ENCODE data around the gene SUPT7L.

SUPT7L gene

DNA sequence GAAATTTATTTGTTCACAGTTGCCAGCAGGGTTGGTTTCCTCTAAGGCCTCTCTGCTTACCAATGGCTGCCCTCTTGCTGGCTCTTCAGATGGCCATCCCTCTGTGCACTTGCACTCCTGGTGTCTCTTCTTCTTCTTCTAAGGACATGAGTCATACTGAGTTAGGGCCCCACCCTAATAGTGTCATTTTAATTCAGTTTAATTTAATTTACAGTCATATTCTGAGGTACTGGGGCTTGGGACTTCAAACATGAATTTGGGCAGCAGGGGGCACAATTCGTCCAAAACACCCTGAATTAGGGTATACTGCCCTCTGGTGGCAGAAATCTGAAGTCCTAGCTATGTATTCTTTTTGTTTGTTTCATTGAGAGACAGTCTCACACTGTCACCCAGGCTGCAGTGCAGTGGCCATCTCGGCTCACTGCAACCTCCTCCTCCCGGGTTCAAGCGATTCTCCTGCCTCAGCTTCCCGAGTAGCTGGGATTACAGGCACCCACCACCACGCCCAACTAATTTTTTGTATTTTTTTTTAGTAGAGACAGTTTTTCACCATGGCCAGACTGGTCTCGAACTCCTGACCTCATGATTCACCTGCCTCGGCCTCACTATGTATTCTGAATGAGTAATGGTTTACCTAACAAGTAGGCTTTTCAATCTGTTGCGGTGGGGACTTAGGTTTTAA is 20.1 kb upstream of the SUPT7L start:
- no peak overlapping the region for H3K4me3 ChIP-seq (ENCODE audit: low read depth, low read length)
- POLR2A ChIA-PET = interaction anchor here (1.0 to 1.4 kb wide), 4 partner anchors 9 to 302 kb away, joined by 3 to 4 read pairs (median 3); partner anchors contain the start of genes CCDC121, GPN1 and ZNF513
- peaks cover 66 to 80% of the 10 kb centered on the region in 2 experiments for H3K36me3 ChIP-seq (ENCODE audit: control insufficient read depth in 2 of 2, insufficient read depth in 1 of 2, low read length in 2 of 2)
- H3K27ac ChIP-seq (ENCODE audit: extremely low read depth, low read depth, low read length) = no peak overlapping the region
- H3K4me1 ChIP-seq (ENCODE audit: control insufficient read depth, insufficient read depth, low read length) = no peaks in the 10 kb centered on the region
- H3K9me3 ChIP-seq (ENCODE audit: control insufficient read depth, insufficient read depth, low read depth, low read length) = no peaks in the 10 kb centered on the region
- CTCF ChIA-PET = interaction anchor here (0.5 to 4.1 kb wide), 75 partner anchors 8 to 979 kb away, joined by 3 to 66 read pairs (median 4); partner anchors contain the start of genes EIF2B4, NRBP1, PPM1G and SLC4A1AP
- TF ChIP-seq PRDM4 (tag by site-specific recombination; IDR thresholded peaks at IDR 0.05) (no peak), SALL2 (tag by site-specific recombination; IDR thresholded peaks at IDR 0.05; ENCODE audit: borderline replicate concordance) (no peak), ZNF558 (tag by site-specific recombination; IDR thresholded peaks at IDR 0.05) (no peak), ZNF501 (tag by site-specific recombination; IDR thresholded peaks at IDR 0.05) (no peak), ZFP69B (tag by site-specific recombination; IDR thresholded peaks at IDR 0.05) (no peak), ZNF24 (tag by site-specific recombination; IDR thresholded peaks at IDR 0.05) (no peak), ZNF292 (tag by site-specific recombination; IDR thresholded peaks at IDR 0.05; ENCODE audit: borderline replicate concordance, low read depth) (no peak), ZNF530 (tag by site-specific recombination; IDR thresholded peaks at IDR 0.05; ENCODE audit: low read depth) (no peak), ZNF580 (tag by site-specific recombination; IDR thresholded peaks at IDR 0.05) (no peak), ZNF660 (tag by site-specific recombination; IDR thresholded peaks at IDR 0.05) (peak; percentile 50; the same call in 1 of the 2 replicates), ZNF654 (tag by site-specific recombination; IDR thresholded peaks at IDR 0.05; ENCODE audit: low read depth) (peak; percentile 88), ZNF362 (tag by site-specific recombination; IDR thresholded peaks at IDR 0.05) (no peak), ZNF544 (tag by site-specific recombination; IDR thresholded peaks at IDR 0.05) (no peak), ZNF585B (tag by site-specific recombination; IDR thresholded peaks at IDR 0.05) (no peak), KLF8 (tag by site-specific recombination; IDR thresholded peaks at IDR 0.05) (no peak), SP7 (tag by site-specific recombination; IDR thresholded peaks at IDR 0.05) (0 out of 2 replicates have a peak, but pooled peaks have one; percentile 29), ZNF658 (tag by site-specific recombination; IDR thresholded peaks at IDR 0.05) (no peak), ZNF600 (tag by site-specific recombination; IDR thresholded peaks at IDR 0.05) (no peak), ZNF768 (tag by site-specific recombination; IDR thresholded peaks at IDR 0.05) (no peak), ZNF560 (tag by site-specific recombination; IDR thresholded peaks at IDR 0.05; ENCODE audit: borderline replicate concordance) (no peak), ZNF664 (tag by site-specific recombination; IDR thresholded peaks at IDR 0.05) (no peak), ZNF138 (tag by site-specific recombination; IDR thresholded peaks at IDR 0.05; ENCODE audit: borderline replicate concordance) (no peak), ZNF426 (tag by site-specific recombination; IDR thresholded peaks at IDR 0.05) (no peak)
- TF ChIP-seq, protein P1, sequence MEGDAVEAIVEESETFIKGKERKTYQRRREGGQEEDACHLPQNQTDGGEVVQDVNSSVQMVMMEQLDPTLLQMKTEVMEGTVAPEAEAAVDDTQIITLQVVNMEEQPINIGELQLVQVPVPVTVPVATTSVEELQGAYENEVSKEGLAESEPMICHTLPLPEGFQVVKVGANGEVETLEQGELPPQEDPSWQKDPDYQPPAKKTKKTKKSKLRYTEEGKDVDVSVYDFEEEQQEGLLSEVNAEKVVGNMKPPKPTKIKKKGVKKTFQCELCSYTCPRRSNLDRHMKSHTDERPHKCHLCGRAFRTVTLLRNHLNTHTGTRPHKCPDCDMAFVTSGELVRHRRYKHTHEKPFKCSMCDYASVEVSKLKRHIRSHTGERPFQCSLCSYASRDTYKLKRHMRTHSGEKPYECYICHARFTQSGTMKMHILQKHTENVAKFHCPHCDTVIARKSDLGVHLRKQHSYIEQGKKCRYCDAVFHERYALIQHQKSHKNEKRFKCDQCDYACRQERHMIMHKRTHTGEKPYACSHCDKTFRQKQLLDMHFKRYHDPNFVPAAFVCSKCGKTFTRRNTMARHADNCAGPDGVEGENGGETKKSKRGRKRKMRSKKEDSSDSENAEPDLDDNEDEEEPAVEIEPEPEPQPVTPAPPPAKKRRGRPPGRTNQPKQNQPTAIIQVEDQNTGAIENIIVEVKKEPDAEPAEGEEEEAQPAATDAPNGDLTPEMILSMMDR (tag by site-specific recombination; IDR thresholded peaks at IDR 0.05) = peak; percentile 95
- TF ChIP-seq, protein P2, sequence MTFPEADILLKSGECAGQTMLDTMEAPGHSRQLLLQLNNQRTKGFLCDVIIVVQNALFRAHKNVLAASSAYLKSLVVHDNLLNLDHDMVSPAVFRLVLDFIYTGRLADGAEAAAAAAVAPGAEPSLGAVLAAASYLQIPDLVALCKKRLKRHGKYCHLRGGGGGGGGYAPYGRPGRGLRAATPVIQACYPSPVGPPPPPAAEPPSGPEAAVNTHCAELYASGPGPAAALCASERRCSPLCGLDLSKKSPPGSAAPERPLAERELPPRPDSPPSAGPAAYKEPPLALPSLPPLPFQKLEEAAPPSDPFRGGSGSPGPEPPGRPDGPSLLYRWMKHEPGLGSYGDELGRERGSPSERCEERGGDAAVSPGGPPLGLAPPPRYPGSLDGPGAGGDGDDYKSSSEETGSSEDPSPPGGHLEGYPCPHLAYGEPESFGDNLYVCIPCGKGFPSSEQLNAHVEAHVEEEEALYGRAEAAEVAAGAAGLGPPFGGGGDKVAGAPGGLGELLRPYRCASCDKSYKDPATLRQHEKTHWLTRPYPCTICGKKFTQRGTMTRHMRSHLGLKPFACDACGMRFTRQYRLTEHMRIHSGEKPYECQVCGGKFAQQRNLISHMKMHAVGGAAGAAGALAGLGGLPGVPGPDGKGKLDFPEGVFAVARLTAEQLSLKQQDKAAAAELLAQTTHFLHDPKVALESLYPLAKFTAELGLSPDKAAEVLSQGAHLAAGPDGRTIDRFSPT (tag by site-specific recombination; IDR thresholded peaks at IDR 0.05) = no peak
- TF ChIP-seq, protein P3, sequence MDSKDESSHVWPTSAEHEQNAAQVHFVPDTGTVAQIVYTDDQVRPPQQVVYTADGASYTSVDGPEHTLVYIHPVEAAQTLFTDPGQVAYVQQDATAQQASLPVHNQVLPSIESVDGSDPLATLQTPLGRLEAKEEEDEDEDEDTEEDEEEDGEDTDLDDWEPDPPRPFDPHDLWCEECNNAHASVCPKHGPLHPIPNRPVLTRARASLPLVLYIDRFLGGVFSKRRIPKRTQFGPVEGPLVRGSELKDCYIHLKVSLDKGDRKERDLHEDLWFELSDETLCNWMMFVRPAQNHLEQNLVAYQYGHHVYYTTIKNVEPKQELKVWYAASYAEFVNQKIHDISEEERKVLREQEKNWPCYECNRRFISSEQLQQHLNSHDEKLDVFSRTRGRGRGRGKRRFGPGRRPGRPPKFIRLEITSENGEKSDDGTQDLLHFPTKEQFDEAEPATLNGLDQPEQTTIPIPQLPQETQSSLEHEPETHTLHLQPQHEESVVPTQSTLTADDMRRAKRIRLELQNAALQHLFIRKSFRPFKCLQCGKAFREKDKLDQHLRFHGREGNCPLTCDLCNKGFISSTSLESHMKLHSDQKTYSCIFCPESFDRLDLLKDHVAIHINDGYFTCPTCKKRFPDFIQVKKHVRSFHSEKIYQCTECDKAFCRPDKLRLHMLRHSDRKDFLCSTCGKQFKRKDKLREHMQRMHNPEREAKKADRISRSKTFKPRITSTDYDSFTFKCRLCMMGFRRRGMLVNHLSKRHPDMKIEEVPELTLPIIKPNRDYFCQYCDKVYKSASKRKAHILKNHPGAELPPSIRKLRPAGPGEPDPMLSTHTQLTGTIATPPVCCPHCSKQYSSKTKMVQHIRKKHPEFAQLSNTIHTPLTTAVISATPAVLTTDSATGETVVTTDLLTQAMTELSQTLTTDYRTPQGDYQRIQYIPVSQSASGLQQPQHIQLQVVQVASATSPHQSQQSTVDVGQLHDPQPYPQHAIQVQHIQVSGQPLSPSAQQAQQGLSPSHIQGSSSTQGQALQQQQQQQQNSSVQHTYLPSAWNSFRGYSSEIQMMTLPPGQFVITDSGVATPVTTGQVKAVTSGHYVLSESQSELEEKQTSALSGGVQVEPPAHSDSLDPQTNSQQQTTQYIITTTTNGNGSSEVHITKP (tag by site-specific recombination; IDR thresholded peaks at IDR 0.05) = no peak

Measured in HEK293 (cell line).